Stimulated activated CD4-positive, alpha-beta T cell treated with anti-CD3 and anti-CD28 coated beads, Interleukin-1b, Interleukin-23, amount 100 ng/mL, for 48 hours (primary cell): ENCODE results near the gene SMYD3.
"Not testable (repeated sequence)": the region's sequence is repeated elsewhere in the genome, so short reads cannot be mapped to it uniquely, and the experiment has no call there.

ENCODE experiments used
- DNase-seq: peaks from one replicate; pipeline ENCODE4 v3.0.0-alpha.2; 2020

Gene SMYD3

GRCh38 chr1:245809361-245809760, 697.7 kb downstream of the SMYD3 start:
- DNase-seq, result no peak

GRCh38 chr1:245807954-245808719, 698.9 kb downstream of the SMYD3 start:
- no peak for DNase-seq

- DNase-seq, result no peak
These were observed 699.8 kb downstream of the SMYD3 start for GRCh38 chr1:245807306-245807705.

- no peak for DNase-seq
These were observed 701.5 kb downstream of the SMYD3 start for GRCh38 chr1:245805532-245805931.

GRCh38 chr1:245804696-245805095, 702.4 kb downstream of the SMYD3 start:
- DNase-seq, result no peak

- DNase-seq, result no peak
These were observed 703.4 kb downstream of the SMYD3 start for GRCh38 chr1:245803666-245804037.

GRCh38 chr1:245802941-245803665, 704.0 kb downstream of the SMYD3 start:
- DNase-seq, result no peak

- DNase-seq, result no peak
These were observed 706.0 kb downstream of the SMYD3 start for GRCh38 chr1:245800901-245801605.

- DNase-seq, result no peak
These were observed 708.7 kb downstream of the SMYD3 start for GRCh38 chr1:245798349-245798711.

GRCh38 chr1:245797592-245798348, 709.3 kb downstream of the SMYD3 start:
- DNase-seq, result no peak

- no peak for DNase-seq
These were observed 715.4 kb downstream of the SMYD3 start for GRCh38 chr1:245791410-245792312.

- DNase-seq, result no peak
These were observed 716.6 kb downstream of the SMYD3 start for GRCh38 chr1:245790441-245790840.

- DNase-seq, result no peak
These were observed 718.2 kb downstream of the SMYD3 start for GRCh38 chr1:245788886-245789285.

- DNase-seq, result no peak
These were observed 718.8 kb downstream of the SMYD3 start for GRCh38 chr1:245788269-245788668.

GRCh38 chr1:245786948-245787347, 720.1 kb downstream of the SMYD3 start:
- DNase-seq, result no peak

GRCh38 chr1:245779797-245780755, 727.0 kb downstream of the SMYD3 start:
- no peak for DNase-seq

GRCh38 chr1:245777752-245778151, 729.3 kb downstream of the SMYD3 start:
- no peak for DNase-seq

- DNase-seq, result no peak
These were observed 730.3 kb downstream of the SMYD3 start for GRCh38 chr1:245776694-245777332.

- DNase-seq, result no peak
These were observed 730.9 kb downstream of the SMYD3 start for GRCh38 chr1:245776139-245776538.

GRCh38 chr1:245774931-245775330, 732.1 kb downstream of the SMYD3 start:
- not testable (repeated sequence) for DNase-seq
